ENCODE measurements around the gene EPHA6.

DNA sequence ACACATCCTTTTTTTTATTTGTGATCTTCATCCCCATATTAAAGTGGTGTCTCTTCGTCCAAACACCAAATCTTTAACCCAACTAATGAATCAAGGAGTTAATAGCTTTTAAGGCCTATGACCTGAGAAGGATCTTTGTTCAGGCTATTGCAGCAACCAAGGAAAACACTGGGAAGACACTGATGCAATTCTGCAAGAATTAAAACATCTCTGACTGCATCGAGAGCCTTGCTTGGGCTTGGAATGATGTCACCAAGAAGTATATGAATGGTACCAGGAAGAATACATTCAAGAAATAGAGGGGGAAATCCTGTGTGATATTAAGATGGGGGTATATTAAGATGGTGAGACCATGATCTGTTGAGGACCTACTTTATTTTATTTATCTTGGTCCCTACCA, 736.0 kb downstream of the EPHA6 start:
- TF ChIP-seq POLR2A (IDR thresholded peaks at IDR 0.05; ENCODE audit: low read length) (no peak), GATA1 (IDR thresholded peaks at IDR 0.05; ENCODE audit: low read depth, low read length) (no peak)

Data from erythroblast (primary cell).